ENCODE measurements around the gene FAM193B.
A peak's percentile ranks its signal among the peaks of the same experiment; 100 is the strongest.

The FAM193B gene

GRCh38 chr5:177520916-177521513, 33.3 kb downstream of the FAM193B start:
- no peak for DNase-seq (ENCODE audit: low spot score)
- no peak for TF ChIP-seq CTCF (IDR thresholded peaks at IDR 0.05; ENCODE audit: extremely low read depth, missing control alignments)

- TF ChIP-seq CTCF (IDR thresholded peaks at IDR 0.05; ENCODE audit: extremely low read depth, missing control alignments) = no peak
- DNase-seq (ENCODE audit: low spot score) = no peak
Observed at GRCh38 chr5:177520271-177520670, 34.1 kb downstream of the FAM193B start.

- TF ChIP-seq CTCF (IDR thresholded peaks at IDR 0.05; ENCODE audit: extremely low read depth, missing control alignments) = no peak
- no peak for DNase-seq (ENCODE audit: low spot score)
Observed at GRCh38 chr5:177519463-177520235, 34.7 kb downstream of the FAM193B start.

- peak; percentile 99 for DNase-seq (ENCODE audit: low spot score)
- no peak for TF ChIP-seq CTCF (IDR thresholded peaks at IDR 0.05; ENCODE audit: extremely low read depth, missing control alignments)
Observed at GRCh38 chr5:177516601-177517568, 37.5 kb downstream of the FAM193B start, which contains the start of gene DDX41. DDX41 (minus strand) TSS chr5:177516961; CDS start chr5:177516945, 16 bp downstream.

GRCh38 chr5:177515580-177515979, 38.8 kb downstream of the FAM193B start:
- no peak for DNase-seq (ENCODE audit: low spot score)
- TF ChIP-seq CTCF (IDR thresholded peaks at IDR 0.05; ENCODE audit: extremely low read depth, missing control alignments) = no peak

- TF ChIP-seq CTCF (IDR thresholded peaks at IDR 0.05; ENCODE audit: extremely low read depth, missing control alignments) = no peak
- no peak for DNase-seq (ENCODE audit: low spot score)
Observed at GRCh38 chr5:177514541-177514940, 39.8 kb downstream of the FAM193B start.
